ENCODE results near the gene PHLDA1. TPM values are rescaled to one million over a fixed set of nuclear protein-coding genes. Genes with fewer than 3 reads are reported as not detected.

The PHLDA1 gene
- total and polyA plus RNA-seq, 9 donors: 3.8 to 37.7 (median 13.1) TPM

- TF ChIP-seq POLR2A (IDR thresholded peaks at IDR 0.05) (no peak), EP300 (IDR thresholded peaks at IDR 0.05) (no peak)
- TF ChIP-seq, protein P1, sequence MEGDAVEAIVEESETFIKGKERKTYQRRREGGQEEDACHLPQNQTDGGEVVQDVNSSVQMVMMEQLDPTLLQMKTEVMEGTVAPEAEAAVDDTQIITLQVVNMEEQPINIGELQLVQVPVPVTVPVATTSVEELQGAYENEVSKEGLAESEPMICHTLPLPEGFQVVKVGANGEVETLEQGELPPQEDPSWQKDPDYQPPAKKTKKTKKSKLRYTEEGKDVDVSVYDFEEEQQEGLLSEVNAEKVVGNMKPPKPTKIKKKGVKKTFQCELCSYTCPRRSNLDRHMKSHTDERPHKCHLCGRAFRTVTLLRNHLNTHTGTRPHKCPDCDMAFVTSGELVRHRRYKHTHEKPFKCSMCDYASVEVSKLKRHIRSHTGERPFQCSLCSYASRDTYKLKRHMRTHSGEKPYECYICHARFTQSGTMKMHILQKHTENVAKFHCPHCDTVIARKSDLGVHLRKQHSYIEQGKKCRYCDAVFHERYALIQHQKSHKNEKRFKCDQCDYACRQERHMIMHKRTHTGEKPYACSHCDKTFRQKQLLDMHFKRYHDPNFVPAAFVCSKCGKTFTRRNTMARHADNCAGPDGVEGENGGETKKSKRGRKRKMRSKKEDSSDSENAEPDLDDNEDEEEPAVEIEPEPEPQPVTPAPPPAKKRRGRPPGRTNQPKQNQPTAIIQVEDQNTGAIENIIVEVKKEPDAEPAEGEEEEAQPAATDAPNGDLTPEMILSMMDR (IDR thresholded peaks at IDR 0.05): no peak
- no peaks in the 10 kb centered on the region for H3K36me3 ChIP-seq
- DNase-seq: no peak
- WGBS, 3 donors: 69 to 79% (median 77%) methylated on average over 8 of the region's 8 CpGs
- H3K4me1 ChIP-seq (ENCODE audit: insufficient read depth): peaks cover 3% of the 10 kb centered on the region
- no peaks in the 10 kb centered on the region for H3K9me3 ChIP-seq
- H3K4me3 ChIP-seq: no peak overlapping the region
- no peak overlapping the region for H3K27ac ChIP-seq
- intact Hi-C loops (cut with DNase I): no loop called here
- no peaks in the 10 kb centered on the region for H3K27me3 ChIP-seq
Measured at GRCh38 chr12:75982169-75982564, 49.4 kb downstream of the PHLDA1 start.

GRCh38 chr12:75981247-75982168 lies 50.1 kb downstream of the PHLDA1 start:
- TF ChIP-seq, protein P1 (IDR thresholded peaks at IDR 0.05): no peak
- no peak for TF ChIP-seq POLR2A (IDR thresholded peaks at IDR 0.05)
- no peak for TF ChIP-seq EP300 (IDR thresholded peaks at IDR 0.05)
- intact Hi-C loops (cut with DNase I): no loop called here
- no peaks in the 10 kb centered on the region for H3K36me3 ChIP-seq
- H3K4me1 ChIP-seq (ENCODE audit: insufficient read depth): peaks cover 3% of the 10 kb centered on the region
- WGBS, 3 donors: 74% methylated on average over 10 of the region's 10 CpGs
- no peaks in the 10 kb centered on the region for H3K27me3 ChIP-seq
- H3K4me3 ChIP-seq: no peak overlapping the region
- DNase-seq: no peak
- no peak overlapping the region for H3K27ac ChIP-seq
- no peaks in the 10 kb centered on the region for H3K9me3 ChIP-seq

DNA sequence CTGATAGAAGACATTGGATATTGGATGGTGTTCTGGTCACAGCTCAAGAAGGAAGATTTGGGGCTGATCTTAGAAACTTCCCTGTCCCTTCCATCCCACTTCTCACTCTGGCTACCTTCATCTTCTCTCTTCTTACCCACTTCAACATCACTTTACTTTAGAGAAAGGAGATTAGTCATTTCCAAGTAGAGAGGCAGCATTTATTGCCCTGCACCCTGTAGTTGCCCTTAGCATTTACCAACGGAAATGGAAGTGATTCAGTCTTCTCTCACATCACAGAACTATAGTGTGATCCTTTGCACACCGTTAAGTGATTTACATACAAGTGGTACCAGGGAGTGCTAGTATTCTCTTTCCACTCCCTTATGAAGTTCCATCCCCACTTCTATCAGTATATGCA lies 52.4 kb downstream of the PHLDA1 start:
- no peaks in the 10 kb centered on the region for H3K36me3 ChIP-seq
- H3K9me3 ChIP-seq: no peaks in the 10 kb centered on the region
- H3K27ac ChIP-seq: no peak overlapping the region
- peaks cover 3% of the 10 kb centered on the region for H3K4me1 ChIP-seq (ENCODE audit: insufficient read depth)
- intact Hi-C loops (cut with DNase I): no loop called here
- TF ChIP-seq, protein P1 (IDR thresholded peaks at IDR 0.05): no peak
- TF ChIP-seq EP300 (IDR thresholded peaks at IDR 0.05): no peak
- TF ChIP-seq POLR2A (IDR thresholded peaks at IDR 0.05): no peak
- 80 to 88% (median 81%) methylated on average over 2 of the region's 2 CpGs for WGBS, 3 donors
- no peaks in the 10 kb centered on the region for H3K27me3 ChIP-seq
- no peak for DNase-seq
- no peak overlapping the region for H3K4me3 ChIP-seq

DNA sequence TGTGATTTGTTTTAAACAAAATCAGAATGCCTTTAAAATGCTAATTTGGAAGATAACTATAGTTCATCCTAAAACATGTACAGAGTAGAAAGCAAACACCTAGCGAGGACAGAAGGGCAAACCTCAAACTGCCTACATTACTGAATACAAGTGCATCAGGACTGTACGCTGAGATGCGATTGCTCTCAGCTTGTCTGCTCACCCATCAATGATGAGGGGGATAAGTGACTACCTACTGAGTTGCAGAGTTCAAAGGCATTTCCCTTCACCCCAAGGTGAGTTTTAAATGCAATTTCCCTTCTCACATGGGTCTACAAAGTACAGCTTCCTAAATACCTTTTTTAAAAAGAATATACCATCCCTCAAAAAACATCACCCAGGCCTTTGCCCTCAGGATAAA lies 52.9 kb downstream of the PHLDA1 start:
- no peak overlapping the region for H3K27ac ChIP-seq
- DNase-seq: no peak
- 88 to 98% (median 94%) methylated on average over 3 of the region's 3 CpGs for WGBS, 3 donors
- no peaks in the 10 kb centered on the region for H3K27me3 ChIP-seq
- H3K36me3 ChIP-seq: no peaks in the 10 kb centered on the region
- peaks cover 3% of the 10 kb centered on the region for H3K4me1 ChIP-seq (ENCODE audit: insufficient read depth)
- H3K9me3 ChIP-seq: no peaks in the 10 kb centered on the region
- H3K4me3 ChIP-seq: no peak overlapping the region
- TF ChIP-seq EP300 (IDR thresholded peaks at IDR 0.05) (no peak), POLR2A (IDR thresholded peaks at IDR 0.05) (no peak)
- TF ChIP-seq, protein P1 (IDR thresholded peaks at IDR 0.05): no peak
- intact Hi-C loops (cut with DNase I): no loop called here
